T-helper 22 cell (primary cell): ENCODE results near the gene RBM7.
A peak's percentile ranks its signal among the peaks of the same experiment; 100 is the strongest.

Experiments
- DNase-seq: peaks from one replicate; pipeline ENCODE4 v3.0.0-alpha.2; 2020; ENCODE audit warnings: low read depth

The RBM7 gene

GRCh38 chr11:114396916-114397315 is 3.5 kb upstream of the RBM7 start:
- DNase-seq: no peak

DNA sequence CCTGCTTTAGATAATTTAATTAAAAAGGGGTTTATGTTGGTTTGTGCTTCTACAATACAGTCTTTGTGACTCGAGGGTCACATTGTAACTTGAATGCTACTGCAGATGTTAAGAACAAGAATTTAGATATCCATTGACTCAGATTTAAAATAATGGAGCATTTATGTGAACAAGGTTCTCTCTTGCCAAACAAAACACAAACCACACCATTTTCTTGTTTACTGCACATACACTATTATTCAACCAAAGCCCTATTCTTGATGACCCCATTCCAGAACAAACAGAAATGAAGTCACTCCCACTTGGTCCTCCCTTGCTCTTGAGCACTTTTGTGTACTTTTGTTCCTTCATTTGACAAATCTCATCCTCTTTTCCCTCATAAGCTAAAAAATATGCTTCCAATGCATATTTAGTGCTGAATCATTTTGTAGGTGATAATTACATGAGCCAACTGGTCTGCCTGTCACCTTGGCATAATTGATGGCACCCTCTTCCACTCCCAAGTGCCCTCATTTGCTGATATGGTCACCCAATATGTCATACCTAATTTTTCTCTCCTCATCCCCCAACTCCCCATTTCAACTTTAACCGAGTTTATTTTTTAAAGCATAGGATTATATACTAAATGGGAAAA is 3.0 kb upstream of the RBM7 start:
- no peak for DNase-seq

- no peak for DNase-seq
These were observed 2.1 kb upstream of the RBM7 start for GRCh38 chr11:114398303-114398920.

GRCh38 chr11:114399490-114400215 is 813 bp upstream of the RBM7 start:
- DNase-seq: no peak

DNA sequence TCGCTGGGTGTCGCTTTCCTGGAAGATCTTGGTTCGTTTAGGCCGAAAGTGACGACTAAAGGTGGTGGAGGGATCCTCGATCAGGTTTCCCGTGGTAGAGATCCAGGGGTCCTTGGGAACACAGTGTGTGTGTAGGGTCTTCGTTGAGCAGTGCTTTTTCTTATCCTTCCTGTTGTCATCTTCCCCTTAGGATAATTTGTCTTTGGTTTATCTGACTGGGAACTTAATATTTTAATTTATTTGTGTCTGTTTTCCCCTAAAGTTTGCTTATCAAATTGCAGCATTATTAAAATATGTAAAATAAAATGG is 403 bp downstream of the RBM7 start:
- no peak for DNase-seq

DNA sequence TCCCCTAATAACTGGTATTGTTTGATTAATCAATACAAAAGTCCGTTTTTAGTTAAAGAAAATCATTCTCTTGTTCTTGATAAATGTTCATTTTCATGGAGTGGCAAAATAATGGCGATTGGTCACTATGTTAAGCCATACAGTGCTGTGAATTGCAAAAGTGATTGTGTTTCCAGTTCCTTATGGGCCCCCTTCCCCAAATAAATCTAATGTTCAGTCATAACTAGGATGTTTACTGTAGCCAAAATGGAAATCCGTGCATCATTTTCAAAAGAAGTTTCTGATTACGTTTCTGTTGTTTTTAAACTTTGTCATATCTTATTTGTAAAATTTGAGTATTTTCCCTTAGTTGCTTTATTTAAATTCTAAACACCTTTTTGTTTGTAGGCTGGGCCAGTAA is 845 bp downstream of the RBM7 start:
- DNase-seq: no peak

GRCh38 chr11:114412946-114413345 is 12.5 kb downstream of the RBM7 start:
- DNase-seq: no peak

GRCh38 chr11:114413958-114414357 is 13.5 kb downstream of the RBM7 start:
- DNase-seq: no peak

GRCh38 chr11:114416441-114416961 is 16.0 kb downstream of the RBM7 start:
- DNase-seq: no peak

GRCh38 chr11:114426280-114426679 is 25.8 kb downstream of the RBM7 start:
- DNase-seq: no peak

DNA sequence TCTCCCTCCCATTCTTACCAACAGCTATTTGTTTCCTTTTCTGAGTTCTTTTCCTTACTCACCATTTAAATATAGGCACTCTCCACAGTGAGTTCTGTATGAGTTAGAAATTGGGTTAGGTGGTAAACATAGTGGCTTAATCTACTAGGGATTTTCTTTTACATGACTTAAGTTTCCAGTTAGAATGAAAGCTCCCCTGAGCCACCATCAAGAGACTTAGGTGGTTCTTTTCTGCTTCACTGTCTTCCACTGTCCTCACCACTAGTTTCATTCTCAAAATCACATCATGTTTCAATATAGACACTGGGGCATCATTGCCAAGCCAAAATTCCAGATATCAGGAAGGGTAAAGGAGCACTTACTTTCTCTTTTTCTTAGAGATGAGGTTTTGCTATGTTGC is 29.8 kb downstream of the RBM7 start:
- DNase-seq: no peak

GRCh38 chr11:114432893-114433292 is 32.4 kb downstream of the RBM7 start:
- DNase-seq: no peak

- no peak for DNase-seq
These were observed 32.9 kb downstream of the RBM7 start for GRCh38 chr11:114433376-114433775.

DNA sequence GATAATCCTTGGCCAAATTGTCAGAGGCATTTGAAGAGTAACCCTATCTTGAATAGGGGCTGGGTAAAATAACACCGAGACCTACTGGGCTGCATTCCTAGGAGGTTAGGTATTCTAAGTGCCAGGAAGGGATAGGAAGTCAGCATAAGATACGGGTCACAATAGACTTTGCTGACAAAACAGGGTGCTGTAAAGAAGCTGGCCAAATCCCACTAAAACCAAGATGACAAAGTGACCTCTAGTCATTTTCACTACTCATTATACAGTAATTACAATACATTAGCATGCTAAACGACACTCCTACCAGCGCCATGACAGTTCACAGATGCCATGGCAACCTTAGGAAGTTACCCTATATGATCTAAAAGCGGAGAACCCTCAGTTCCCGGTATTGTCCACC is 37.8 kb downstream of the RBM7 start:
- no peak for DNase-seq

GRCh38 chr11:114439229-114440120 is 39.0 kb downstream of the RBM7 start, which contains the start of gene REXO2:
REXO2 (plus strand) TSS chr11:114439467; CDS start chr11:114439529, 62 bp downstream.
- DNase-seq: peak; percentile 90

DNA sequence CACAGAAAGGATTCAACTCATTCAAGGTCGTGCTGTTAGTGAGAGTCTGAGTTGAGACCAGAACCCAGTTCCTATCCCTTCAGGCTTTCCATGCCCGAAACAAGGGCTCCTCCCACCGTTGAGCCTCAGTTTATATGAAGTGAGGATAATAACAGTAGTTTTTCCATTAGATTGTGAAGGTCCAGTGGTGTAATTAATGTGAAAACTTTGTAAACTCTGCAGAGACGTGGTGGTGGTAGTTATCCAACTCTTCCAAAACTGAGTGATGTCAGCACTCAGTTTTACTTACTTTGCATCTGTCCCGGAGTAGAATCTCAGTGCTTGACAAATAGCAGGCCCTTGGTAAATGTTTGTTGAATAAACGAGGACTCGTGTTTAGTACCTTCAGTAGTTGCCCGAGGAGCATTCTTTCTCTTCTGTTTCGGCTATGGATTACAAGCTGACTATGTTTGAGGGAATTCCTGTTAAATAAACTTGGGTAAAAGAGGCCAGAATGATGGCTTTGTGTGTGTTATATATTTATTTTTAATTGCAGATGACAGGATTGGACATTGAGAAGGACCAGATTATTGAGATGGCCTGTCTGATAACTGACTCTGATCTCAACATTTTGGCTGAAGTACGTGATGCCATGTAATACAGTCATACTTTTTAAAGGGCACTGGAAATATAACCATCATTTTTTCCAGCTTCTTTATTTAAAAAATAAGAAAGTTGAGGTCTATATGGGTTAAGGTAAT is 39.8 kb downstream of the RBM7 start:
- no peak for DNase-seq

- no peak for DNase-seq
These were observed 40.7 kb downstream of the RBM7 start for GRCh38 chr11:114440971-114441763.

GRCh38 chr11:114441921-114442320 is 41.5 kb downstream of the RBM7 start:
- no peak for DNase-seq

GRCh38 chr11:114442536-114442935 is 42.1 kb downstream of the RBM7 start:
- no peak for DNase-seq

GRCh38 chr11:114447444-114447843 is 47.0 kb downstream of the RBM7 start:
- DNase-seq: no peak

DNA sequence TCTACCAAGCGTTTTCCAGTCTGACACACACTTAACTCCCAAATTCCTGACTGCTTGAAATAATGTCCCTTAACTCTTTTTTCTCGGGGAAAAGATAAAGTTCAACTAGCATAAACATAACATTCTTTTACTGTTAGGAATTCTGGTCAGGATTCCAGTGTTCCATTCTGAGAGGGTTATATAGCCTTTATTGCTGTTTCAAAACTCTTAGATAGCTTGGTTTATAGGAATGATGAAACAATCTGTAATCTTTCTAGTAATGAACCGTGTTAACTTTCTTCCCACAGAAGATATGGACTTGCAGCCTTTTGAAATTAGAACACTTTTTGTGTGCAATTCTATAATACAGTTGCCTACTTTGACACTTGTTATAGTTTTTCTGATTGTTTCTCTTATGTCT is 47.4 kb downstream of the RBM7 start:
- no peak for DNase-seq
